Renal cortex interstitium (tissue), 15 donors: ENCODE measurements around the gene ERVK3-1. TPM values are rescaled to one million over a fixed set of nuclear protein-coding genes. Genes with fewer than 3 reads are reported as not detected.
"Not testable (repeated sequence)": the region's sequence is repeated elsewhere in the genome, so short reads cannot be mapped to it uniquely, and the experiment has no call there.

Experiments
- DNase-seq, 11 donors: peaks; one replicate each; pipeline ENCODE4 v3.0.0-alpha.2; 2013; ENCODE audit warnings: low read depth in 9 of 11, low spot score in 4 of 11; ENCODE audit errors: extremely low read depth in 1 of 11
- long read RNA-seq, 16 experiments: transcript quantifications; one replicate each; lab custom pipeline, GENCODE V29; 2026
- polyA plus RNA-seq, 3 donors: library from polyadenylated mRNA; unstranded; fragments of 120-200 nt; gene quantifications; one replicate each; pipeline ENCODE4 v1.2.1, GENCODE V29; 2013; ENCODE audit not compliant: insufficient read length in 3 of 3

Gene ERVK3-1
- 10 to 100 TPM; 46.6 to 58.0 (median 53.8) TPM for polyA plus RNA-seq
- long read RNA-seq, donor 1, transcript ERVK3-1-201 (4 exons, 1,469 nt), result major isoform, 20 of 99 reads
- long read RNA-seq, donor 1, partial matches to known transcripts, result 75 of 99 reads
- long read RNA-seq, donor 1, other reads (novel, unspliced or antisense), result 0 of 99 reads
- long read RNA-seq, donor 2, transcript ERVK3-1-204 (2 exons, 3,889 nt), result minor isoform, 5 of 74 reads
- long read RNA-seq, donor 2, transcript ERVK3-1-201 (4 exons, 1,469 nt), result major isoform, 15 of 74 reads
- long read RNA-seq, donor 2, partial matches to known transcripts, result 0 of 74 reads
- long read RNA-seq, donor 2, other reads (novel, unspliced or antisense), result 50 of 74 reads
- long read RNA-seq, donor 3, transcript ERVK3-1-203 (2 exons, 616 nt), result minor isoform, 5 of 32 reads
- long read RNA-seq, donor 3, transcript ERVK3-1-201 (4 exons, 1,469 nt), result major isoform, 24 of 32 reads
- long read RNA-seq, donor 3, partial matches to known transcripts, result 0 of 32 reads
- long read RNA-seq, donor 3, other reads (novel, unspliced or antisense), result 0 of 32 reads
- long read RNA-seq, donor 4, transcript ERVK3-1-201 (4 exons, 1,469 nt), result major isoform, 9 of 14 reads
- long read RNA-seq, donor 4, partial matches to known transcripts, result 0 of 14 reads
- long read RNA-seq, donor 4, other reads (novel, unspliced or antisense), result 0 of 14 reads
- long read RNA-seq, donor 5, transcript ERVK3-1-203 (2 exons, 616 nt), result minor isoform, 7 of 45 reads
- long read RNA-seq, donor 5, transcript ERVK3-1-201 (4 exons, 1,469 nt), result major isoform, 28 of 45 reads
- long read RNA-seq, donor 5, transcript ERVK3-1-204 (2 exons, 3,889 nt), result minor isoform, 7 of 45 reads
- long read RNA-seq, donor 5, partial matches to known transcripts, result 0 of 45 reads
- long read RNA-seq, donor 5, other reads (novel, unspliced or antisense), result 0 of 45 reads
- long read RNA-seq, donor 6, transcript ERVK3-1-201 (4 exons, 1,469 nt), result major isoform, 18 of 24 reads
- long read RNA-seq, donor 6, partial matches to known transcripts, result 0 of 24 reads
- long read RNA-seq, donor 6, other reads (novel, unspliced or antisense), result 0 of 24 reads
- long read RNA-seq, donor 7, transcript ERVK3-1-201 (4 exons, 1,469 nt), result major isoform, 16 of 109 reads
- long read RNA-seq, donor 7, partial matches to known transcripts, result 86 of 109 reads
- long read RNA-seq, donor 7, other reads (novel, unspliced or antisense), result 0 of 109 reads
- long read RNA-seq, donor 8, transcript ERVK3-1-201 (4 exons, 1,469 nt), result major isoform, 27 of 38 reads
- long read RNA-seq, donor 8, transcript ERVK3-1-204 (2 exons, 3,889 nt), result minor isoform, 5 of 38 reads
- long read RNA-seq, donor 8, transcript ERVK3-1-203 (2 exons, 616 nt), result minor isoform, 5 of 38 reads
- long read RNA-seq, donor 8, partial matches to known transcripts, result 0 of 38 reads
- long read RNA-seq, donor 8, other reads (novel, unspliced or antisense), result 0 of 38 reads
- long read RNA-seq, donor 9, transcript ERVK3-1-201 (4 exons, 1,469 nt), result major isoform, 13 of 19 reads
- long read RNA-seq, donor 9, transcript ERVK3-1-203 (2 exons, 616 nt), result minor isoform, 5 of 19 reads
- long read RNA-seq, donor 9, partial matches to known transcripts, result 0 of 19 reads
- long read RNA-seq, donor 9, other reads (novel, unspliced or antisense), result 0 of 19 reads
- long read RNA-seq, donor 10, transcript ERVK3-1-201 (4 exons, 1,469 nt), result major isoform, 13 of 18 reads
- long read RNA-seq, donor 10, partial matches to known transcripts, result 0 of 18 reads
- long read RNA-seq, donor 10, other reads (novel, unspliced or antisense), result 0 of 18 reads
- long read RNA-seq, donor 11, transcript ERVK3-1-201 (4 exons, 1,469 nt), result major isoform, 10 of 55 reads
- long read RNA-seq, donor 11, partial matches to known transcripts, result 20 of 55 reads
- long read RNA-seq, donor 11, other reads (novel, unspliced or antisense), result 22 of 55 reads
- long read RNA-seq, donor 12, transcript ERVK3-1-201 (4 exons, 1,469 nt), result major isoform, 8 of 10 reads
- long read RNA-seq, donor 12, partial matches to known transcripts, result 0 of 10 reads
- long read RNA-seq, donor 12, other reads (novel, unspliced or antisense), result 0 of 10 reads
- long read RNA-seq, donor 13, transcript ERVK3-1-201 (4 exons, 1,469 nt), result major isoform, 30 of 37 reads
- long read RNA-seq, donor 13, transcript ERVK3-1-204 (2 exons, 3,889 nt), result minor isoform, 6 of 37 reads
- long read RNA-seq, donor 13, partial matches to known transcripts, result 0 of 37 reads
- long read RNA-seq, donor 13, other reads (novel, unspliced or antisense), result 0 of 37 reads
- long read RNA-seq, donor 14, transcript ERVK3-1-201 (4 exons, 1,469 nt), result major isoform, 19 of 23 reads
- long read RNA-seq, donor 14, partial matches to known transcripts, result 0 of 23 reads
- long read RNA-seq, donor 14, other reads (novel, unspliced or antisense), result 0 of 23 reads
- long read RNA-seq, donor 15, transcript ERVK3-1-201 (4 exons, 1,469 nt), result major isoform, 7 of 9 reads
- long read RNA-seq, donor 15, partial matches to known transcripts, result 0 of 9 reads
- long read RNA-seq, donor 15, other reads (novel, unspliced or antisense), result 0 of 9 reads
- long read RNA-seq, donor 16, transcript ERVK3-1-203 (2 exons, 616 nt), result minor isoform, 8 of 44 reads
- long read RNA-seq, donor 16, transcript ERVK3-1-201 (4 exons, 1,469 nt), result major isoform, 35 of 44 reads
- long read RNA-seq, donor 16, partial matches to known transcripts, result 0 of 44 reads
- long read RNA-seq, donor 16, other reads (novel, unspliced or antisense), result 0 of 44 reads

- peak; percentile 86 to 97 (median 92) for DNase-seq
Observed at GRCh38 chr19:58305065-58305931, at the start of gene ERVK3-1. TSS of gene ERVK3-1 (plus strand) at chr19:58305377. CDS start at chr19:58312169, 6,792 bp downstream.

- not testable (repeated sequence) for DNase-seq
Observed at GRCh38 chr19:58258259-58258658, 46.9 kb upstream of the ERVK3-1 start.

DNA sequence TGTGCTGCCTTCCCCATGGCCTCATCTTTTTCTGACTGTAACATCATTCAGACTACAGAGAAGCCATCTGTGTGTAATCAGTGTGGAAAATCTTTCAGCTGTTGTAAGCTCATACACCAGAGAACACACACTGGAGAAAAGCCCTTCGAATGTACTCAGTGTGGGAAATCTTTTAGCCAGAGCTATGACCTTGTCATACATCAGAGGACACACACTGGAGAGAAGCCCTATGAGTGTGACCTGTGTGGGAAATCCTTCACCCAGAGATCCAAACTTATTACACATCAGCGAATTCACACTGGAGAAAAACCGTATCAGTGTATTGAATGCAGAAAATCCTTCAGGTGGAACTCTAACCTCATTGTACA, 43.6 kb upstream of the ERVK3-1 start:
- DNase-seq, result no peak

DNA sequence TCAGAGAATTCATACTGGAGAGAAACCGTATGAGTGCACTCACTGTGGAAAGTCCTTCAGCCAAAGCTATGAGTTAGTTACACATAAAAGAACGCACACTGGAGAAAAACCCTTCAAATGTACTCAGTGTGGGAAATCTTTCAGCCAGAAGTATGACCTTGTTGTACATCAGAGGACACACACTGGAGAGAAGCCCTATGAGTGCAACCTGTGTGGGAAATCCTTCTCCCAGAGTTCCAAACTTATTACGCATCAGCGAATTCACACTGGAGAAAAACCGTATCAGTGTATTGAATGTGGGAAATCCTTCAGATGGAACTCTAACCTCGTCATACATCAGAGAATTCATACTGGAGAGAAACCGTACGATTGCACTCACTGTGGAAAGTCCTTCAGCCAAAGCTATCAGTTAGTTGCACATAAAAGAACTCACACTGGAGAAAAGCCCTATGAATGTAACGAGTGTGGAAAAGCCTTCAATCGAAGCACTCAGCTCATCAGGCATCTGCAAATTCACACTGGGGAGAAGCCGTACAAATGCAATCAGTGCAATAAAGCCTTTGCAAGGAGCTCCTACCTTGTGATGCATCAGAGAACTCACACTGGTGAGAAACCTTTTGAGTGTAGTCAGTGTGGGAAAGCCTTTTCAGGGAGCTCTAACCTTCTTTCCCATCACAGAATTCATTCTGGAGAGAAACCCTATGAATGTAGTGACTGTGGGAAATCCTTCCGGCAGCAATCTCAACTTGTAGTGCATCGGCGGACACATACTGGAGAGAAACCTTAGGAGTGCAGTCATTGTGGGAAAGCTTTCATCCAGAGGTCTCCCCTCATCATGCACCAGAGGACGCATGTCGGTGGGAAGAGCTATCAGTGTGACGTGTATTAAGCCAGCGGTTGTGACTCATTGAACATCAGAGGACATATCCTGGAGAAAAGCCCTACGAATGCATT, 42.9 kb upstream of the ERVK3-1 start:
- no peak for DNase-seq

GRCh38 chr19:58262922-58263296, 42.3 kb upstream of the ERVK3-1 start:
- DNase-seq, result no peak

- no peak for DNase-seq
Observed at GRCh38 chr19:58265100-58265499, 40.1 kb upstream of the ERVK3-1 start.

DNA sequence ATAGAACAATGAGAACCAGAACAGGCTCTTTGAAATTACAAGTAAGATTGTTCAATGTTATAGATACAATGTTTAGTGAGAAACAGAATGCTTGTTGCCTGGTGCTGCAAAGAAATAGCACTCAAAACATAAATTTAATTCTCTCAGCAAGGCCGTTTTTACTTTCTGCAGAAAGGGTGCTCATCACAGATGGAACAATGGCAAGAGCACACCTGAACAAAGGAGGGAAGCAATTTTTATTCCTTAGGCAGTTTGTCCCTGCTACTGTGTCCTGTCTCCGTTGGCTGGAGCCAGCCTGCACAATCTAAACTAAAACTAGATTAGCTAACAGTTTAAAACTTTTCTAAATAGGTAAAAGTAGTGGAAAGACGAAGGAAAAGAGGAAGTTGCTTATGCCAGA, 36.8 kb upstream of the ERVK3-1 start:
- DNase-seq, result no peak

- no peak for DNase-seq
Observed at GRCh38 chr19:58274771-58275201, 30.4 kb upstream of the ERVK3-1 start.

DNA sequence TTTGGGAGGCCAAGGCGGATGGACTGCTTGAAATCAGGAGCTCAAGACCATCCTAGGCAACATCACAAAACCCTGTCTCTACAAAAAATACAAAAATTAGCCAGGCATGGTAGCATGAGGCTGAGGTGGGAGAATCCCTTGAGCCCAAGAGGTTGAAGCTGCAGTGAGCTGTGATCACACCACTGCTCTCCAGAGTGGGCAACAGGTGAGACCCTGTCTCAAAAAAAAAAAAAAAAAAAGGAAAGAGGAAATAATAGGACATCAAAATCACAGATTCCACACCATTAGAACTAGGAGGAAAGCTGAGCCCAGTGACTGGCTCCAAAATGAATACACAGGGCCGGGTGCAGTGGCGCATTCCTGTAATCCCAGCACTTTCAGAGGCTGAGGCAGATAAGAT, 29.6 kb upstream of the ERVK3-1 start:
- DNase-seq, result no peak

GRCh38 chr19:58277197-58277596, 28.0 kb upstream of the ERVK3-1 start:
- DNase-seq, result no peak

- no peak for DNase-seq
Observed at GRCh38 chr19:58277748-58278540, 27.2 kb upstream of the ERVK3-1 start.

DNA sequence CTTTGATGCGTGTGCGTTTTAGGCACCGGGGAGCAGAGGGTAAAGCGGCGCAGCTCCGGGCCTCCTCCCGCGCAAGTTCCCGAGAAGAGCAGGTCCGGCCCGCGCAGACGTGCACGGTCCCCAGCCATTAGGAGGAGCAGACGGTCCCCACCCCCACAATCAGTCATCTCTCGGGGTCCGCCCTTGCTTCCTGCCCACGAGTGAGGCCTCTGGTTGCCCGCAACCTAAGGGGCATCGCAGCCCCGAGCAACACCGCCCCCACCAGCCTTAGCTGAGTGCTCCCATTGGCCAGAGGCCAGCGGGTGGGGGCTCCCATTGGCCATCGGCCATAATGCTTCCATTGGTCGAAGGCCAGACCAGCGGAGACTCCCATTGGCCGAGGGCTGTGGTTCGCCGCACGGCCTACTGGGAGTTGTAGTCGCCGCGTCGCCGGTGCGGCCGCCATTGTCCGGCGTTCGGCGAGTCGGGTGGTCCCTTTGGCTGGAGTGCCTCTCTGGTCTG, 26.6 kb upstream of the ERVK3-1 start, which contains the start of gene ZNF8:
Gene ZNF8 (plus strand): TSS at position 415 of the 501 bp plus-strand sequence. CDS start 127 bp downstream, outside the sequence.
- DNase-seq, result peak; percentile 94 to 98 (median 96)
